ENCODE data around the gene DBP.

DNA sequence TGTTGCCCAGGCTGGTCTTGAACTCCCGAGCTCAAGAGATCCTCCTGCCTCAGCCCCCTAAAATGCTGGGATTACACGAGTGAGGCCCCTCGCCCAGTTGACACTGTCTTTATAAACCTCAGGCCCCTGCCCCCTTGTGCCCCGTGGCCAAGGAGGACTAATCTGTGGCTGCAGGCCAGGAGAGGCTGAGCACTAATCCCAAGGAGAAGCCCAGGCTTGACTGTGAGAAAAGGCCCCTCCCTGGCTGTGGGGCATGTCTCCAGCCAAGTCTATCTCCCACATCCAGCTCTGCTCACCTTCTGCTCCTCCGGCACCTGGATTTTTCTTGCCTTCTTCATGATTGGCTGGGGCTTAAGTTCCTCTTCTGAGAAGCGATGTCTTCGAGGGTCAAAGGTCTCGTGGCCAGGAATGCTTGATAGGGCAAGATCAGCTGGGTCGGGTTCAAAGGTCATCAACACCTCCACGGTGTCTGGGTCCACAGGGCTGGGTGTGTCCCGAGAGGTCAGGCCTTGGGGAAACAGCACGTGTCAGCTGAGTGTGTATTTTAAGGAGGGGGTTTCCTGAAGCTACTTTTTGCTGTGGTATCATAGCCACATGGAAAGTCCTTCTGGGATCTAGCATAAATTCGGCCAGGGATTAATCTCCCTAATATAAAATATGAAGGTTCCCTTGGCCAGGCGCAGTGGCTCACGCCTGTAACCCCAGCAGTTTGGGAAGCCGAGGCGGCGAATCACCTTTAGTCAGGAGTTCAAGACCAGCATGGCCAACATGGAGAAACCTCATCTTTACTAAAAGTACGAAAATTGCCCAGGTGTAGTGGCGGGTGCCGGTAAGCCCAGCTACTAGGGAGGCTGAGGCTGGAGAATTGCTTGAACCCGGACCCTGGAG lies 3.8 kb downstream of the DBP start:
- TF ChIP-seq CTCF (IDR thresholded peaks at IDR 0.05) (no peak), POLR2A (IDR thresholded peaks at IDR 0.05) (no peak)
